Measurements from ENCODE around the gene GRK5. TPM values are rescaled to one million over a fixed set of nuclear protein-coding genes. Genes with fewer than 3 reads are reported as not detected.
A peak's percentile ranks its signal among the peaks of the same experiment; 100 is the strongest.

Gene GRK5
- total RNA-seq, 1 donor from 2014 or later: 163 TPM

DNA sequence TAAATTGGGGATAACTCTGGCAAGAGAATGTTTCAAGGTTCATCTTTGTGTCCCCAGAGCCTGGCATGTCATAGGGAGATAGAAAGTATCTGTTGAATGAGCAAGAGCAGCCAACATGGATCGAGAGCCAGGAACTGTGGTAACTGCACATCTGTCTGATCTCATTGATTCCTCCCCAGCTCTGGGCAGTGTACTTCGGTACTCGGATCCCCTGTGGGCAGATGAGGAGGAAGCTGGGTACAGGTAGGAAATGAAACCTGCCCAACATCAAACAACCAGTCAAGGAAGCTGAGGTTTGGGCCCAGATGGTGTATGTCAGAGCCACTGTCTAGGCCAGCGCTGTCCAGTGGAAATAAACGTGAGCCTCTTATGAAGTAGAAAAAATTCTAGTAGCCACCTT lies 76.4 kb downstream of the GRK5 start:
- peaks cover 78% of the 10 kb centered on the region for H3K4me1 Mint-ChIP-seq (ENCODE audit: unreplicated experiment)
- DNase-seq (ENCODE audit: low spot score): no peak
- peak overlapping the region; percentile 51 for H3K27ac Mint-ChIP-seq (ENCODE audit: unreplicated experiment)
- no peaks in the 10 kb centered on the region for H3K9me3 Mint-ChIP-seq (ENCODE audit: unreplicated experiment)
- TF ChIP-seq, protein P1, sequence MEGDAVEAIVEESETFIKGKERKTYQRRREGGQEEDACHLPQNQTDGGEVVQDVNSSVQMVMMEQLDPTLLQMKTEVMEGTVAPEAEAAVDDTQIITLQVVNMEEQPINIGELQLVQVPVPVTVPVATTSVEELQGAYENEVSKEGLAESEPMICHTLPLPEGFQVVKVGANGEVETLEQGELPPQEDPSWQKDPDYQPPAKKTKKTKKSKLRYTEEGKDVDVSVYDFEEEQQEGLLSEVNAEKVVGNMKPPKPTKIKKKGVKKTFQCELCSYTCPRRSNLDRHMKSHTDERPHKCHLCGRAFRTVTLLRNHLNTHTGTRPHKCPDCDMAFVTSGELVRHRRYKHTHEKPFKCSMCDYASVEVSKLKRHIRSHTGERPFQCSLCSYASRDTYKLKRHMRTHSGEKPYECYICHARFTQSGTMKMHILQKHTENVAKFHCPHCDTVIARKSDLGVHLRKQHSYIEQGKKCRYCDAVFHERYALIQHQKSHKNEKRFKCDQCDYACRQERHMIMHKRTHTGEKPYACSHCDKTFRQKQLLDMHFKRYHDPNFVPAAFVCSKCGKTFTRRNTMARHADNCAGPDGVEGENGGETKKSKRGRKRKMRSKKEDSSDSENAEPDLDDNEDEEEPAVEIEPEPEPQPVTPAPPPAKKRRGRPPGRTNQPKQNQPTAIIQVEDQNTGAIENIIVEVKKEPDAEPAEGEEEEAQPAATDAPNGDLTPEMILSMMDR (IDR thresholded peaks at IDR 0.05; ENCODE audit: unreplicated experiment): no peak
- peaks cover 23% of the 10 kb centered on the region for H3K36me3 Mint-ChIP-seq (ENCODE audit: low read depth, unreplicated experiment)
- H3K4me3 Mint-ChIP-seq (ENCODE audit: unreplicated experiment): peak overlapping the region; percentile 29
- peaks cover 12% of the 10 kb centered on the region for H3K27me3 Mint-ChIP-seq (ENCODE audit: unreplicated experiment)

DNA sequence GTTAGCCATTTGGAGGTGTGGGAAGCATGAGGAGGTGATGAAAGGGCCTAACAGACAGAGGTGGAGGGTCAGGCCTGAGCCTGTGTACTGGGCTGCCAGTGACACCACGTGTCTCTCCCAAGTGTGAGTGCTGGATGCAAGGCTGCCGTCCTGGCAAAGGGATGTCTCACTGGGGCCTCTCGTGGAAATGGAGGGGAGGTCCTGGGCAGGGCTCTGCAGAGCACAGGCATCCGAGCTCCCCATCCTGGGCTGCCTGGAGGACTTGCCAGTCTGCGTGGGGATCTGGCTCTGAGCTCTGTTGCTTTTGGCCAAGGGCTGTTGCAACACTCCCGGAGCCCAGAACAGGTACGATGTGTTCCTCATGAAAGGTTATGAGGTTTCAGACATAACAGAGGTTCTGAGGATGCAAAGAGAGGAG lies 77.3 kb downstream of the GRK5 start:
- H3K4me3 Mint-ChIP-seq (ENCODE audit: unreplicated experiment): peak overlapping the region; percentile 47
- DNase-seq (ENCODE audit: low spot score): no peak
- H3K36me3 Mint-ChIP-seq (ENCODE audit: low read depth, unreplicated experiment): peaks cover 15% of the 10 kb centered on the region
- TF ChIP-seq, protein P1 (IDR thresholded peaks at IDR 0.05; ENCODE audit: unreplicated experiment): no peak
- no peak overlapping the region for H3K27ac Mint-ChIP-seq (ENCODE audit: unreplicated experiment)
- peaks cover 79% of the 10 kb centered on the region for H3K4me1 Mint-ChIP-seq (ENCODE audit: unreplicated experiment)
- peaks cover 12% of the 10 kb centered on the region for H3K27me3 Mint-ChIP-seq (ENCODE audit: unreplicated experiment)
- no peaks in the 10 kb centered on the region for H3K9me3 Mint-ChIP-seq (ENCODE audit: unreplicated experiment)

DNA sequence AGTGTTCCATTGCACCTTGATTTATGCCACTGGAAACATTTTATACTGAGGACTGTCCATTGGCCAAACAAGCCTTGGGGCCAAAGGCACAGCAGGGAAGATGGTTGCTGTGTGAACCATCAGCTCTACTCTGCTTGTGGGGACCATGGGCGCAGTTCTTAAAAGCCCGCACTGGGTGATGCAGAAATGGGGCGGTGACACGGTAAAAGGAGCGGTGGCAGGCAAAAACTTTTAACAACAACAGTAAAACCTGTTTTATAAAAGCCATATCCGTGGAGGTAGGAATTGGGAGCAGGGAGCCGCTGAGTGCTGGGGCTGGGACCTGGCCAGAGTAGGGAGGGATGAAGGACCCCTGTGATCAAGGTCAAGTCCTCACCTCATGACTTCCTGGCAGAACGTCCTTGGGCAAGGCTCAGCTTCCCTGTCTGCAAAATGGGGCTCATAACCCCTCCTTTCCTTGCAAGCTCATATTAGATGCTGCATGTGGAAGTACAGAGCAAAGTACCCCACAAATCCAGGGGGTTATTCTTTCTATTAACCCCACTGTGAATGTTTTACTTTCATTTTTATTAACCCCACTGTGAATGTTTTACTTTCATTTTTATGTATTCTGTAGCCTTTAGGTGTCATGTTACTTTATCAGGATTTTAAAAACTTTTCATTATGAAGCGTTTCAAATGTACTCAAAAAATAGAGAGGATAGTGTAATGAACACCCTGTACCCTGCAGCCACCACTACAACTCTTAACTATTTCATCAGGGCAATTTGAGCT lies 78.3 kb downstream of the GRK5 start:
- no peaks in the 10 kb centered on the region for H3K9me3 Mint-ChIP-seq (ENCODE audit: unreplicated experiment)
- DNase-seq (ENCODE audit: low spot score): no peak
- peaks cover 15% of the 10 kb centered on the region for H3K27me3 Mint-ChIP-seq (ENCODE audit: unreplicated experiment)
- TF ChIP-seq, protein P1 (IDR thresholded peaks at IDR 0.05; ENCODE audit: unreplicated experiment): no peak
- H3K27ac Mint-ChIP-seq (ENCODE audit: unreplicated experiment): no peak overlapping the region
- peak overlapping the region; percentile 21 for H3K4me3 Mint-ChIP-seq (ENCODE audit: unreplicated experiment)
- H3K36me3 Mint-ChIP-seq (ENCODE audit: low read depth, unreplicated experiment): peaks cover 20% of the 10 kb centered on the region
- H3K4me1 Mint-ChIP-seq (ENCODE audit: unreplicated experiment): peaks cover 76% of the 10 kb centered on the region

- Mint-ChIP-seq H3K27me3 (ENCODE audit: unreplicated experiment) (peaks cover 16% of the 10 kb centered on the region), H3K27ac (ENCODE audit: unreplicated experiment) (peak overlapping the region; percentile 84), H3K4me1 (ENCODE audit: unreplicated experiment) (peaks cover 73% of the 10 kb centered on the region), H3K4me3 (ENCODE audit: unreplicated experiment) (no peak overlapping the region), H3K36me3 (ENCODE audit: low read depth, unreplicated experiment) (peaks cover 21% of the 10 kb centered on the region), H3K9me3 (ENCODE audit: unreplicated experiment) (no peaks in the 10 kb centered on the region)
- TF ChIP-seq, protein P1 (IDR thresholded peaks at IDR 0.05; ENCODE audit: unreplicated experiment): no peak
- no peak for DNase-seq (ENCODE audit: low spot score)
Measured at GRCh38 chr10:119286516-119286915, 79.1 kb downstream of the GRK5 start.

GRCh38 chr10:119286983-119287633 lies 79.7 kb downstream of the GRK5 start:
- H3K27me3 Mint-ChIP-seq (ENCODE audit: unreplicated experiment): peaks cover 11% of the 10 kb centered on the region
- TF ChIP-seq, protein P1 (IDR thresholded peaks at IDR 0.05; ENCODE audit: unreplicated experiment): no peak
- H3K9me3 Mint-ChIP-seq (ENCODE audit: unreplicated experiment): no peaks in the 10 kb centered on the region
- peaks cover 69% of the 10 kb centered on the region for H3K4me1 Mint-ChIP-seq (ENCODE audit: unreplicated experiment)
- peaks cover 19% of the 10 kb centered on the region for H3K36me3 Mint-ChIP-seq (ENCODE audit: low read depth, unreplicated experiment)
- H3K4me3 Mint-ChIP-seq (ENCODE audit: unreplicated experiment): peak overlapping the region; percentile 34
- peak overlapping the region; percentile 84 for H3K27ac Mint-ChIP-seq (ENCODE audit: unreplicated experiment)
- no peak for DNase-seq (ENCODE audit: low spot score)

All from endothelial cell (in vitro differentiated cells).